GM21717 (cell line): ENCODE measurements around the gene ZNF48.

ENCODE experiments used
- ATAC-seq: cut with Tn5 transposase; IDR thresholded peaks from one replicate; pipeline ENCODE4 v1.9.1; 2021; ENCODE audit warnings: mild to moderate bottlenecking, moderate library complexity; ENCODE audit not compliant: unreplicated experiment

Gene ZNF48

GRCh38 chr16:30395155-30395991 lies at the start of gene ZNF48:
Gene ZNF48 (plus strand): TSS chr16:30395420. CDS start chr16:30395795, 375 bp downstream.
- ATAC-seq, result peak; percentile 47

GRCh38 chr16:30346286-30346685 lies 48.9 kb upstream of the ZNF48 start:
- no peak for ATAC-seq

GRCh38 chr16:30348113-30348512 lies 47.1 kb upstream of the ZNF48 start:
- no peak for ATAC-seq

- no peak for ATAC-seq
Observed at GRCh38 chr16:30348929-30349328, 46.3 kb upstream of the ZNF48 start.

- no peak for ATAC-seq
Observed at GRCh38 chr16:30349675-30350074, 45.5 kb upstream of the ZNF48 start.

- no peak for ATAC-seq
Observed at GRCh38 chr16:30350134-30350871, 44.9 kb upstream of the ZNF48 start.

GRCh38 chr16:30351001-30351441 lies 44.2 kb upstream of the ZNF48 start:
- ATAC-seq, result no peak

- no peak for ATAC-seq
Observed at GRCh38 chr16:30351586-30352419, 43.4 kb upstream of the ZNF48 start.

- ATAC-seq, result no peak
Observed at GRCh38 chr16:30352488-30353401, 42.5 kb upstream of the ZNF48 start.

GRCh38 chr16:30353438-30354129 lies 41.6 kb upstream of the ZNF48 start:
- ATAC-seq, result no peak

GRCh38 chr16:30354423-30355143 lies 40.6 kb upstream of the ZNF48 start:
- ATAC-seq, result peak; percentile 13

- ATAC-seq, result peak; percentile 44
Observed at GRCh38 chr16:30355144-30355953, 39.9 kb upstream of the ZNF48 start, which contains the start of gene CD2BP2. Gene CD2BP2 (minus strand): TSS chr16:30355308. CDS start chr16:30354681, 627 bp downstream.

GRCh38 chr16:30355954-30356308 lies 39.3 kb upstream of the ZNF48 start:
- no peak for ATAC-seq

- no peak for ATAC-seq
Observed at GRCh38 chr16:30356401-30357084, 38.7 kb upstream of the ZNF48 start.

GRCh38 chr16:30357085-30357714 lies 38.0 kb upstream of the ZNF48 start:
- no peak for ATAC-seq

- ATAC-seq, result no peak
Observed at GRCh38 chr16:30357715-30358576, 37.3 kb upstream of the ZNF48 start.
